ENCODE data around the gene XXYLT1.

- TF ChIP-seq POLR2A (IDR thresholded peaks at IDR 0.05; ENCODE audit: low read length) (no peak), CTCF (IDR thresholded peaks at IDR 0.05) (no peak), CHD2 (IDR thresholded peaks at IDR 0.05; ENCODE audit: low read length, partially characterized antibody) (no peak), EP300 (IDR thresholded peaks at IDR 0.05) (no peak), MAX (IDR thresholded peaks at IDR 0.05) (no peak), SREBF2 (IDR thresholded peaks at IDR 0.05) (no peak)
These were observed 234.0 kb downstream of the XXYLT1 start for GRCh38 chr3:195036974-195037373.

Data from A549 (cell line).